Lower leg skin (tissue), 4 donors: ENCODE data around the gene KDM7A. TPM values are rescaled to one million over a fixed set of nuclear protein-coding genes. Genes with fewer than 3 reads are reported as not detected.

Experiments used
- DNase-seq, 2 donors: peaks; one replicate each; pipeline ENCODE4 v3.0.0-alpha.2; 2019; ENCODE audit warnings: low spot score in 2 of 2
- H3K4me3 ChIP-seq: fragments of 200-600 bp; sonication (generic); 2 replicates; pipeline ENCODE4 v1.5.1; 2017; ENCODE audit warnings: mild to moderate bottlenecking, low read depth; ENCODE audit not compliant: poor library complexity, severe bottlenecking
- CTCF ChIP-seq, 3 donors: fragments of 450-650 bp; IDR thresholded peaks; one replicate each; pipeline ENCODE4 v1.5.1; 2016; ENCODE audit warnings: antibody characterized with exemption in 3 of 3, mild to moderate bottlenecking in 3 of 3, moderate library complexity in 2 of 3
- POLR2A ChIP-seq, 2 donors: fragments of 450-650 bp; IDR thresholded peaks; one replicate each; pipeline ENCODE4 v1.6.1; 2016 to 2017; ENCODE audit warnings: antibody characterized with exemption in 2 of 2, mild to moderate bottlenecking in 1 of 2, moderate library complexity in 1 of 2
- WGBS, 2 donors: methylation state at CpG; one replicate each; pipeline ENCODE4 v1.1.5; 2018; 5-methylcytosine and 5-hydroxymethylcytosine counted together
- intact Hi-C: fragments of 100-400 bp; cut with DNase I; formaldehyde crosslinking; loops from one replicate; pipeline ENCODE4 v1.15.0; 2023; ENCODE audit warnings: low total_unique reads
- total RNA-seq, 4 donors: library from RNA; depleted of rRNA; stranded (reverse); fragments of >200 nt; gene quantifications; one replicate each; pipeline ENCODE4 v1.1.0, GENCODE V29; 2016

Gene KDM7A
- total RNA-seq, 4 donors from 2014 or later, result 36.2 to 54.0 (median 46.7) TPM

- TF ChIP-seq CTCF (IDR thresholded peaks at IDR 0.05), result no peak
- TF ChIP-seq POLR2A (IDR thresholded peaks at IDR 0.05), result no peak
- peak within 1 kb of the TSS; percentile 68 for H3K4me3 ChIP-seq
- intact Hi-C loops, result no loop called here
- DNase-seq, result peak; percentile 82 to 96
- WGBS, 2 donors, result 0% methylated on average over 33 to 53 of the region's 106 CpGs
These were observed 114.1 kb downstream of the KDM7A start, which contains the start of gene PARP12 for GRCh38 chr7:140062528-140063299. PARP12 (minus strand) TSS chr7:140062951; CDS start chr7:140062847, 104 bp downstream.

GRCh38 chr7:140062118-140062527 is 114.7 kb downstream of the KDM7A start:
- TF ChIP-seq POLR2A (IDR thresholded peaks at IDR 0.05) (no peak), CTCF (IDR thresholded peaks at IDR 0.05) (no peak)
- 1 to 2% methylated on average over 9 to 32 of the region's 32 CpGs for WGBS, 2 donors
- peak in 1 of 2 donors; percentile 85 for DNase-seq
- intact Hi-C loops, result no loop called here
- peak overlapping the region; percentile 68 for H3K4me3 ChIP-seq

- no peak overlapping the region for H3K4me3 ChIP-seq
- intact Hi-C loops, result no loop called here
- no peak for TF ChIP-seq POLR2A (IDR thresholded peaks at IDR 0.05)
- no peak for TF ChIP-seq CTCF (IDR thresholded peaks at IDR 0.05)
- 76 to 81% methylated on average over 2 of the region's 2 CpGs for WGBS, 2 donors
- peak in 1 of 2 donors; percentile 61 for DNase-seq
These were observed 115.2 kb downstream of the KDM7A start for GRCh38 chr7:140061607-140061930.

- intact Hi-C loops, result no loop called here
- TF ChIP-seq CTCF (IDR thresholded peaks at IDR 0.05), result no peak
- TF ChIP-seq POLR2A (IDR thresholded peaks at IDR 0.05), result no peak
- no peak overlapping the region for H3K4me3 ChIP-seq
- peak in 1 of 2 donors; percentile 84 for DNase-seq
- WGBS, 2 donors, result 73 to 78% methylated on average over 11 of the region's 11 CpGs
These were observed 115.8 kb downstream of the KDM7A start for GRCh38 chr7:140060788-140061606.

- H3K4me3 ChIP-seq, result no peak overlapping the region
- intact Hi-C loops, result no loop called here
- TF ChIP-seq CTCF (IDR thresholded peaks at IDR 0.05), result no peak
- DNase-seq, result peak in 1 of 2 donors; percentile 50
- 73 to 83% methylated on average over 3 of the region's 3 CpGs for WGBS, 2 donors
These were observed 116.5 kb downstream of the KDM7A start for GRCh38 chr7:140060243-140060630.
